ENCODE data around the gene ZNF296.

- TF ChIP-seq, protein P1, sequence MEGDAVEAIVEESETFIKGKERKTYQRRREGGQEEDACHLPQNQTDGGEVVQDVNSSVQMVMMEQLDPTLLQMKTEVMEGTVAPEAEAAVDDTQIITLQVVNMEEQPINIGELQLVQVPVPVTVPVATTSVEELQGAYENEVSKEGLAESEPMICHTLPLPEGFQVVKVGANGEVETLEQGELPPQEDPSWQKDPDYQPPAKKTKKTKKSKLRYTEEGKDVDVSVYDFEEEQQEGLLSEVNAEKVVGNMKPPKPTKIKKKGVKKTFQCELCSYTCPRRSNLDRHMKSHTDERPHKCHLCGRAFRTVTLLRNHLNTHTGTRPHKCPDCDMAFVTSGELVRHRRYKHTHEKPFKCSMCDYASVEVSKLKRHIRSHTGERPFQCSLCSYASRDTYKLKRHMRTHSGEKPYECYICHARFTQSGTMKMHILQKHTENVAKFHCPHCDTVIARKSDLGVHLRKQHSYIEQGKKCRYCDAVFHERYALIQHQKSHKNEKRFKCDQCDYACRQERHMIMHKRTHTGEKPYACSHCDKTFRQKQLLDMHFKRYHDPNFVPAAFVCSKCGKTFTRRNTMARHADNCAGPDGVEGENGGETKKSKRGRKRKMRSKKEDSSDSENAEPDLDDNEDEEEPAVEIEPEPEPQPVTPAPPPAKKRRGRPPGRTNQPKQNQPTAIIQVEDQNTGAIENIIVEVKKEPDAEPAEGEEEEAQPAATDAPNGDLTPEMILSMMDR (conservative IDR thresholded peaks at IDR 0.05; ENCODE audit: low read length) = no peak
- no peak for TF ChIP-seq EZH2phosphoT487 (IDR thresholded peaks at IDR 0.05; ENCODE audit: borderline replicate concordance, low read depth, low read length)
Observed at GRCh38 chr19:45115809-45116615, 39.7 kb upstream of the ZNF296 start.

Measured in OCI-LY7 (cell line).